Measurements from ENCODE around the gene MIS18A. TPM values are rescaled to one million over a fixed set of nuclear protein-coding genes. Genes with fewer than 3 reads are reported as not detected.

The MIS18A gene
- total and polyA plus RNA-seq, 10 of the 15 experiments (the other 5 are each of a cell fraction or from before 2014, with no cell fraction given): 6.5 to 48.9 (median 24.8) TPM

GRCh38 chr21:32278518-32279376 lies at the start of gene MIS18A (continued):
- TF ChIP-seq, protein P1, sequence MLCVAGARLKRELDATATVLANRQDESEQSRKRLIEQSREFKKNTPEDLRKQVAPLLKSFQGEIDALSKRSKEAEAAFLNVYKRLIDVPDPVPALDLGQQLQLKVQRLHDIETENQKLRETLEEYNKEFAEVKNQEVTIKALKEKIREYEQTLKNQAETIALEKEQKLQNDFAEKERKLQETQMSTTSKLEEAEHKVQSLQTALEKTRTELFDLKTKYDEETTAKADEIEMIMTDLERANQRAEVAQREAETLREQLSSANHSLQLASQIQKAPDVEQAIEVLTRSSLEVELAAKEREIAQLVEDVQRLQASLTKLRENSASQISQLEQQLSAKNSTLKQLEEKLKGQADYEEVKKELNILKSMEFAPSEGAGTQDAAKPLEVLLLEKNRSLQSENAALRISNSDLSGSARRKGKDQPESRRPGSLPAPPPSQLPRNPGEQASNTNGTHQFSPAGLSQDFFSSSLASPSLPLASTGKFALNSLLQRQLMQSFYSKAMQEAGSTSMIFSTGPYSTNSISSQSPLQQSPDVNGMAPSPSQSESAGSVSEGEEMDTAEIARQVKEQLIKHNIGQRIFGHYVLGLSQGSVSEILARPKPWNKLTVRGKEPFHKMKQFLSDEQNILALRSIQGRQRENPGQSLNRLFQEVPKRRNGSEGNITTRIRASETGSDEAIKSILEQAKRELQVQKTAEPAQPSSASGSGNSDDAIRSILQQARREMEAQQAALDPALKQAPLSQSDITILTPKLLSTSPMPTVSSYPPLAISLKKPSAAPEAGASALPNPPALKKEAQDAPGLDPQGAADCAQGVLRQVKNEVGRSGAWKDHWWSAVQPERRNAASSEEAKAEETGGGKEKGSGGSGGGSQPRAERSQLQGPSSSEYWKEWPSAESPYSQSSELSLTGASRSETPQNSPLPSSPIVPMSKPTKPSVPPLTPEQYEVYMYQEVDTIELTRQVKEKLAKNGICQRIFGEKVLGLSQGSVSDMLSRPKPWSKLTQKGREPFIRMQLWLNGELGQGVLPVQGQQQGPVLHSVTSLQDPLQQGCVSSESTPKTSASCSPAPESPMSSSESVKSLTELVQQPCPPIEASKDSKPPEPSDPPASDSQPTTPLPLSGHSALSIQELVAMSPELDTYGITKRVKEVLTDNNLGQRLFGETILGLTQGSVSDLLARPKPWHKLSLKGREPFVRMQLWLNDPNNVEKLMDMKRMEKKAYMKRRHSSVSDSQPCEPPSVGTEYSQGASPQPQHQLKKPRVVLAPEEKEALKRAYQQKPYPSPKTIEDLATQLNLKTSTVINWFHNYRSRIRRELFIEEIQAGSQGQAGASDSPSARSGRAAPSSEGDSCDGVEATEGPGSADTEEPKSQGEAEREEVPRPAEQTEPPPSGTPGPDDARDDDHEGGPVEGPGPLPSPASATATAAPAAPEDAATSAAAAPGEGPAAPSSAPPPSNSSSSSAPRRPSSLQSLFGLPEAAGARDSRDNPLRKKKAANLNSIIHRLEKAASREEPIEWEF (IDR thresholded peaks at IDR 0.05; ENCODE audit: insufficient replicate concordance, low read depth, low read length): no peak
- TF ChIP-seq STAT3 (IDR thresholded peaks at IDR 0.05; ENCODE audit: low read depth, low read length): no peak
- TF ChIP-seq, protein P2, sequence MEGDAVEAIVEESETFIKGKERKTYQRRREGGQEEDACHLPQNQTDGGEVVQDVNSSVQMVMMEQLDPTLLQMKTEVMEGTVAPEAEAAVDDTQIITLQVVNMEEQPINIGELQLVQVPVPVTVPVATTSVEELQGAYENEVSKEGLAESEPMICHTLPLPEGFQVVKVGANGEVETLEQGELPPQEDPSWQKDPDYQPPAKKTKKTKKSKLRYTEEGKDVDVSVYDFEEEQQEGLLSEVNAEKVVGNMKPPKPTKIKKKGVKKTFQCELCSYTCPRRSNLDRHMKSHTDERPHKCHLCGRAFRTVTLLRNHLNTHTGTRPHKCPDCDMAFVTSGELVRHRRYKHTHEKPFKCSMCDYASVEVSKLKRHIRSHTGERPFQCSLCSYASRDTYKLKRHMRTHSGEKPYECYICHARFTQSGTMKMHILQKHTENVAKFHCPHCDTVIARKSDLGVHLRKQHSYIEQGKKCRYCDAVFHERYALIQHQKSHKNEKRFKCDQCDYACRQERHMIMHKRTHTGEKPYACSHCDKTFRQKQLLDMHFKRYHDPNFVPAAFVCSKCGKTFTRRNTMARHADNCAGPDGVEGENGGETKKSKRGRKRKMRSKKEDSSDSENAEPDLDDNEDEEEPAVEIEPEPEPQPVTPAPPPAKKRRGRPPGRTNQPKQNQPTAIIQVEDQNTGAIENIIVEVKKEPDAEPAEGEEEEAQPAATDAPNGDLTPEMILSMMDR (IDR thresholded peaks at IDR 0.05 in 2 of 3, conservative IDR thresholded peaks at IDR 0.05 in 1 of 3; ENCODE audit: control insufficient read depth in 2 of 3, extremely low read depth in 1 of 3, insufficient read depth in 1 of 3, low read depth in 3 of 3, low read length in 3 of 3): 0 out of 6 replicates have a peak, but pooled peaks of 1 of the 3 experiments have one; percentile 0
- peak in 1 of 2 experiments; percentile 74; a peak in 2 of 3 replicates for TF ChIP-seq EGR1 (IDR thresholded peaks at IDR 0.05; ENCODE audit: borderline replicate concordance in 1 of 2, low read depth in 2 of 2, low read length in 2 of 2)
- no peak for TF ChIP-seq ZNF622 (IDR thresholded peaks at IDR 0.05)
- TF ChIP-seq, protein P3, sequence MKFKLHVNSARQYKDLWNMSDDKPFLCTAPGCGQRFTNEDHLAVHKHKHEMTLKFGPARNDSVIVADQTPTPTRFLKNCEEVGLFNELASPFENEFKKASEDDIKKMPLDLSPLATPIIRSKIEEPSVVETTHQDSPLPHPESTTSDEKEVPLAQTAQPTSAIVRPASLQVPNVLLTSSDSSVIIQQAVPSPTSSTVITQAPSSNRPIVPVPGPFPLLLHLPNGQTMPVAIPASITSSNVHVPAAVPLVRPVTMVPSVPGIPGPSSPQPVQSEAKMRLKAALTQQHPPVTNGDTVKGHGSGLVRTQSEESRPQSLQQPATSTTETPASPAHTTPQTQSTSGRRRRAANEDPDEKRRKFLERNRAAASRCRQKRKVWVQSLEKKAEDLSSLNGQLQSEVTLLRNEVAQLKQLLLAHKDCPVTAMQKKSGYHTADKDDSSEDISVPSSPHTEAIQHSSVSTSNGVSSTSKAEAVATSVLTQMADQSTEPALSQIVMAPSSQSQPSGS (IDR thresholded peaks at IDR 0.05; ENCODE audit: low read length): no peak
- 0 out of 2 replicates have a peak, but pooled peaks have one; percentile 41 for TF ChIP-seq CEBPZ (IDR thresholded peaks at IDR 0.05; ENCODE audit: low read depth, low read length)
- TF ChIP-seq NFXL1 (IDR thresholded peaks at IDR 0.05; ENCODE audit: borderline replicate concordance): no peak
- no peak; the same call in 1 of the 2 replicates for TF ChIP-seq GATAD2B (conservative IDR thresholded peaks at IDR 0.05; ENCODE audit: low read depth)
- TF ChIP-seq NR2F1 (conservative IDR thresholded peaks at IDR 0.05): 0 out of 2 replicates have a peak, but pooled peaks have one; percentile 14
- 0 out of 2 replicates have a peak, but pooled peaks have one; percentile 13 for TF ChIP-seq RB1 (IDR thresholded peaks at IDR 0.05; ENCODE audit: borderline replicate concordance)
- no peak for TF ChIP-seq SREBF2 (IDR thresholded peaks at IDR 0.05; ENCODE audit: low read length)
- no peak; the same call in 1 of the 2 replicates for TF ChIP-seq TAF1 (IDR thresholded peaks at IDR 0.05; ENCODE audit: borderline replicate concordance, low read depth, low read length)
- TF ChIP-seq CREM (IDR thresholded peaks at IDR 0.05; ENCODE audit: low read depth): peak; percentile 11; the same call in 1 of the 2 replicates
- no peak; the same call in 1 of the 2 replicates for TF ChIP-seq CHD2 (IDR thresholded peaks at IDR 0.05; ENCODE audit: borderline replicate concordance, low read depth, low read length)
- peak; percentile 61 for TF ChIP-seq MAX (IDR thresholded peaks at IDR 0.05; ENCODE audit: low read depth, low read length)
